Measurements from ENCODE around the gene FRK. TPM values are rescaled to one million over a fixed set of nuclear protein-coding genes. Genes with fewer than 3 reads are reported as not detected.

FRK gene
- total RNA-seq, 2 experiments from 2014 or later: not detected

DNA sequence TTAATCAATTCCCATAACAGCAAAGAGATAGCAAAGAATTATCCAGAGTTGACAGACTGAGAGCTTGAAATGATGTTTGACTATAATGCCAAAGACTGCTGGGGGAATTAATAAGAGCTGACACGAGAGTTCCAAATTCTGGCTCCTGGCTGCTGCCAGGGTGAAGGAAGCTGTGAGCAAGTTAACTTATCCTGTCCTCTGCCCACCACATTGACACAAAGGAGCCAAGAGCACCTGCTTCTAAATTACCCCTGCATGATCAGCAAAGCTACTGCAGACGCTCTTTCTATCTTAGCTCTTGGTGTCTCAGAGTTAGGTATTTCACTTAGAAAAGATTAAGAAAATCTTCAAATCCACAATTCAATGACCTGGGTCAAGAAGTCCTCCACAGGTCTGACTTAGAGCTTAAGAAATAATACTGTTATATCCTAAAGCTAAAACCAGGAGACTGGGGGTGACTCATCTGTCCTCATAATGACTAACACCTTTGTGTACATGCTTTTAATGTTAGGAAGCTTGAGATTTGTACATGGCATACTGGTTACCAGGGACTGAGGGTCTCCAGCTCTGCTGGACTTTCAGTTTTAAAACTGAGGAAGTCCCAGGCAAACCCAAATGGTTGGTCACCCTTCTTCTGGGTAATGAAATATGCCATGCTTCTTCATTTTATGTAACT, 13.2 kb upstream of the FRK start:
- H3K27ac Mint-ChIP-seq: no peak overlapping the region
- no peak overlapping the region for H3K4me3 Mint-ChIP-seq
- POLR2A ChIA-PET: no interaction called here
- DNase-seq (no peak), ATAC-seq (ENCODE audit: poor library complexity) (no peak)
- H3K27me3 ChIP-seq (ENCODE audit: control insufficient read depth in 1 of 2, insufficient read depth in 2 of 2, low read length in 2 of 2): no peaks in the 10 kb centered on the region
- no peaks in the 10 kb centered on the region for H3K36me3 ChIP-seq (ENCODE audit: insufficient read depth, low read length)
- peaks cover 9% of the 10 kb centered on the region for H3K27me3 Mint-ChIP-seq
- H3K9me3 Mint-ChIP-seq: no peaks in the 10 kb centered on the region
- H3K4me1 ChIP-seq (ENCODE audit: insufficient read depth, low read length): no peaks in the 10 kb centered on the region
- no peak overlapping the region for H3K27ac ChIP-seq (ENCODE audit: low read depth in 1 of 2, low read length in 2 of 2)
- TF ChIP-seq, protein P1, sequence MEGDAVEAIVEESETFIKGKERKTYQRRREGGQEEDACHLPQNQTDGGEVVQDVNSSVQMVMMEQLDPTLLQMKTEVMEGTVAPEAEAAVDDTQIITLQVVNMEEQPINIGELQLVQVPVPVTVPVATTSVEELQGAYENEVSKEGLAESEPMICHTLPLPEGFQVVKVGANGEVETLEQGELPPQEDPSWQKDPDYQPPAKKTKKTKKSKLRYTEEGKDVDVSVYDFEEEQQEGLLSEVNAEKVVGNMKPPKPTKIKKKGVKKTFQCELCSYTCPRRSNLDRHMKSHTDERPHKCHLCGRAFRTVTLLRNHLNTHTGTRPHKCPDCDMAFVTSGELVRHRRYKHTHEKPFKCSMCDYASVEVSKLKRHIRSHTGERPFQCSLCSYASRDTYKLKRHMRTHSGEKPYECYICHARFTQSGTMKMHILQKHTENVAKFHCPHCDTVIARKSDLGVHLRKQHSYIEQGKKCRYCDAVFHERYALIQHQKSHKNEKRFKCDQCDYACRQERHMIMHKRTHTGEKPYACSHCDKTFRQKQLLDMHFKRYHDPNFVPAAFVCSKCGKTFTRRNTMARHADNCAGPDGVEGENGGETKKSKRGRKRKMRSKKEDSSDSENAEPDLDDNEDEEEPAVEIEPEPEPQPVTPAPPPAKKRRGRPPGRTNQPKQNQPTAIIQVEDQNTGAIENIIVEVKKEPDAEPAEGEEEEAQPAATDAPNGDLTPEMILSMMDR (IDR thresholded peaks at IDR 0.05): no peak
- CTCF ChIA-PET: no interaction called here
- intact Hi-C loops (cut with DNase I, micrococcal nuclease): no loop called here
- H3K4me3 ChIP-seq (ENCODE audit: low read length): no peak overlapping the region
- no peaks in the 10 kb centered on the region for H3K4me1 Mint-ChIP-seq (ENCODE audit: low read depth)
- H3K36me3 Mint-ChIP-seq (ENCODE audit: low read depth): no peaks in the 10 kb centered on the region
- no peaks in the 10 kb centered on the region for H3K9me3 ChIP-seq (ENCODE audit: control insufficient read depth in 1 of 2, insufficient read depth in 1 of 2, low read length in 2 of 2)

DNA sequence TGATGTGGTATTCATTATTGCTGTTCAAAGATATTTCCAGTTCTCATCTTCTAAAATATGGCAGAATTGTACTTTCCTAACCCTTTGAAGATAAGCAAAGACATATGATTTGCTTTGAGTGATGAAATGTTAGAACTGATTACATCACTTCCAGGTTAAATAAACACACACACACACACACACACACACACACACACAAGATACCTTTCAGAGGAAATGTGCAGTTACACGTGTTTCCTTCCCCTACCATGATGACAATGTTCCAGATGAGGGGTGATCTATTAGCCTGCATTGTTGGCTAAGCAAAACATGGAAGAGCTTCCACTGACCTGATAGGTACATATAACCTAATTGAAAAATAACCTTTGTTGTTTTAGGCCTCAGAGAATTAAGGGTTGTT, 11.7 kb upstream of the FRK start:
- no peaks in the 10 kb centered on the region for H3K36me3 Mint-ChIP-seq (ENCODE audit: low read depth)
- no peaks in the 10 kb centered on the region for H3K27me3 Mint-ChIP-seq
- no peak overlapping the region for H3K4me3 Mint-ChIP-seq
- CTCF ChIA-PET: no interaction called here
- ATAC-seq (ENCODE audit: poor library complexity) (no peak), DNase-seq (no peak)
- no peaks in the 10 kb centered on the region for H3K9me3 ChIP-seq (ENCODE audit: control insufficient read depth in 1 of 2, insufficient read depth in 1 of 2, low read length in 2 of 2)
- TF ChIP-seq, protein P1 (IDR thresholded peaks at IDR 0.05): no peak
- H3K4me1 Mint-ChIP-seq (ENCODE audit: low read depth): no peaks in the 10 kb centered on the region
- intact Hi-C loops (cut with DNase I, micrococcal nuclease): no loop called here
- POLR2A ChIA-PET: no interaction called here
- H3K27ac Mint-ChIP-seq: no peak overlapping the region
- H3K27ac ChIP-seq (ENCODE audit: low read depth in 1 of 2, low read length in 2 of 2): no peak overlapping the region
- H3K36me3 ChIP-seq (ENCODE audit: insufficient read depth, low read length): no peaks in the 10 kb centered on the region
- H3K27me3 ChIP-seq (ENCODE audit: control insufficient read depth in 1 of 2, insufficient read depth in 2 of 2, low read length in 2 of 2): no peaks in the 10 kb centered on the region
- no peak overlapping the region for H3K4me3 ChIP-seq (ENCODE audit: low read length)
- H3K4me1 ChIP-seq (ENCODE audit: insufficient read depth, low read length): no peaks in the 10 kb centered on the region
- no peaks in the 10 kb centered on the region for H3K9me3 Mint-ChIP-seq

DNA sequence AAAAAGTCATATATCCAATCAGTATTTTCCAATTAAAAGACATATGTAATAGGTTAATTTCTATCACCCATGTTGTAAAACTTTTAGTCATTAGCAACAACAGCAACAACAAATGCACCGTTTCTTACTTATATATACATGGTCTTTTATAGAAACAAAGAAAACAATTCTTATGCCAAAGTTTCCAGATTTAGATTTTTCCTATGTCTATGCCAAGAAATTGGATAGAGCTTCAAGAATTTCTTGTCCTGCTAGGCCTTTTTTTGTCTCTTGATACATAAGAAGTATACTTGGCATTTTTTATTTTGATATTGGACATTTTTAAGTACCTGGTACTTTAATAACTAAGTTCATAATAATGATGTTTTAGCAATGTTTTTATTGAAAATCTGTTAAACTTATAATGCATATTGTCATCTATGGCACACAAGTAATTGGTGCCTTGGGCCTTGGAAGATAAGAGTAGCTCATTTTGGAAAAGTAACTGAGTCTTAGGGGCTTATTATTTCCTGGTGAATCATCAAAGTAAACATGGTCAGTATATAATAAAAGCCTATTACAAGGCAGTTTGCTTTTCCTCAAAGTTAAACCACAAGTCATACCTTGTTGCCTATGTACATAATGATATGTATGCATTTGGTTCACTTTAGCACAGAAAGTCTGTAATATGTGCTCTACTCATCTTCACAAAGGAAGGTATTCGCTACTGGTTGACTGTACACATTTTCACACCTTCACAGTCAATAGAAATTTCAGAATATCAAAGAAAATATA, 10.1 kb upstream of the FRK start:
- H3K27me3 ChIP-seq (ENCODE audit: control insufficient read depth in 1 of 2, insufficient read depth in 2 of 2, low read length in 2 of 2): no peaks in the 10 kb centered on the region
- DNase-seq (no peak), ATAC-seq (ENCODE audit: poor library complexity) (no peak)
- TF ChIP-seq, protein P1 (IDR thresholded peaks at IDR 0.05): no peak
- intact Hi-C loops (cut with DNase I, micrococcal nuclease): no loop called here
- no peak overlapping the region for H3K27ac ChIP-seq (ENCODE audit: low read depth in 1 of 2, low read length in 2 of 2)
- no peaks in the 10 kb centered on the region for H3K36me3 ChIP-seq (ENCODE audit: insufficient read depth, low read length)
- Mint-ChIP-seq H3K4me3 (no peak overlapping the region), H3K27ac (no peak overlapping the region), H3K4me1 (ENCODE audit: low read depth) (no peaks in the 10 kb centered on the region), H3K27me3 (peaks cover 12% of the 10 kb centered on the region), H3K36me3 (ENCODE audit: low read depth) (no peaks in the 10 kb centered on the region), H3K9me3 (no peaks in the 10 kb centered on the region)
- no peaks in the 10 kb centered on the region for H3K4me1 ChIP-seq (ENCODE audit: insufficient read depth, low read length)
- no peaks in the 10 kb centered on the region for H3K9me3 ChIP-seq (ENCODE audit: control insufficient read depth in 1 of 2, insufficient read depth in 1 of 2, low read length in 2 of 2)
- H3K4me3 ChIP-seq (ENCODE audit: low read length): no peak overlapping the region
- ChIA-PET CTCF (no interaction called here), POLR2A (no interaction called here)
